NCI-H1092 (cell line): ENCODE measurements around the gene AP2A2.
"Not testable (repeated sequence)": the region's sequence is repeated elsewhere in the genome, so short reads cannot be mapped to it uniquely, and the experiment has no call there.

Experiments used
- DNase-seq: peaks from one replicate; lab custom pipeline; 2025; lab: John Stamatoyannopoulos, UW

AP2A2 gene

DNA sequence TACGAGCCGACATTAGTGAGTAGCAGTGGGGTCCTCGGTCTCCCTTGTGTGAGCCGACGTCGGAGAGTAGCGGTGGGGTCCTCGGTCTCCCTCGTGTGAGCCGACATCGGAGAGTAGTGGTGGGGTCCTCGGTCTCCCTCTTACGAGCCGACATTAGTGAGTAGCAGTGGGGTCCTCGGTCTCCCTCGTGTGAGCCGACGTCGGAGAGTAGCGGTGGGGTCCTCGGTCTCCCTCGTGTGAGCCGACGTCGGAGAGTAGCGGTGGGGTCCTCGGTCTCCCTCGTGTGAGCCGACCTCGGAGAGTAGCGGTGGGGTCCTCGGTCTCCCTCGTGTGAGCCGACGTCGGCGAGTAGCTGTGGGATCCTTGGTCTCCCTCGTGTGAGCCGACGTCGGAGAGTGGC is 49.7 kb downstream of the AP2A2 start:
- DNase-seq: not testable (repeated sequence)

DNA sequence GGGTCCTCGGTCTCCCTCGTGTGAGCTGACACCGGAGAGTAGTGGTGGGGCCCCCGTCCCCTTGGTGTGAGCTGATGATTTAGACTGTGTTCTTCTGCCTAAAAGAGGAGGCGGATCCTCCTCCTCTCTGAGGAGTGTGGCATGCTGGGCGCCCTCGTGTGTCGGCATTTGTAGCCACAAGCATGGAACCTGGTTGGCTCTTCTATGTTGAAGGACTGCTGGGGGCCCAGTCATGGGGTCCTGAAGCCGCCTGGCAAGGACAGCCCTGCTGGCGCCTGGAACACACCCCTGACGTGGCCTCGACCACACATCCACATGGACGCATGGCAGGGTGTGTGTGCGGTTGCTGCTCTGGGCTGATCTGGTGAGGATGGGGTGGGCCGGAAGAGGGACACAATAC is 50.2 kb downstream of the AP2A2 start:
- DNase-seq: no peak

DNA sequence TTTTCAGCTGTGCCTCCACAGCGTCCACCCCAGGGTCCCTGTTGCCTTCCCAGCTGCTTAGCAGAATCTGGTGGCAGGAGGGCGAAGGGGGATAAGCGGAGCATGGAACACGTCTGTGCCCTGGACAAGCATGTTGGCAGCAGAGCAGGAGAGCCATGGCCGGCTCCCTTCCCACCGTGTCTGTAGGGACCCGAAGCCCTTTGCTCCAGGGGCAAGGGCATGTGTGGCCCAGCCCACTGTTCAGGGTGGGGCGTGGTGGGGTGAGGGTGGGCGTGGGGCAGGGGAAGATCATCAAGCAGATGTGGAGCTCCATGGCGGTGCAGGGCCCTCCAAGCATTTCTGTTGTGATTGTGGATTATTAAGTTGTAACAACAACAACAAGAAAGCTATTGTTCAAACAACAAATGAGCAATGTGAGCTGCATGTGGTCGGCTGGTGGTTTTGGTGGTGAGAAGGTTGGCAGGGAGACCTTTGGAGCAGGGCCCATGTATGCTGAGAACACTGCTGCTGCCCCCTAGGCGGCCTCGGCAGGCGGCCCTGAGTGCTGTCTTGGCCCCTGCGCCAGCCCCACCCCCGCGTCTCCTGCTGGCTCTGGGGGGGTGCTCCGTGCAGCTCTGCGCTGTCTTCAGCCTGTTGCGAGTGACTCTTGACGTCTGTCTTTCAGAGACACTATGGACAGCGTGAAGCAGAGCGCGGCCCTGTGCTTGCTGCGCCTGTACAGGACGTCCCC is 50.9 kb downstream of the AP2A2 start:
- DNase-seq: no peak

DNA sequence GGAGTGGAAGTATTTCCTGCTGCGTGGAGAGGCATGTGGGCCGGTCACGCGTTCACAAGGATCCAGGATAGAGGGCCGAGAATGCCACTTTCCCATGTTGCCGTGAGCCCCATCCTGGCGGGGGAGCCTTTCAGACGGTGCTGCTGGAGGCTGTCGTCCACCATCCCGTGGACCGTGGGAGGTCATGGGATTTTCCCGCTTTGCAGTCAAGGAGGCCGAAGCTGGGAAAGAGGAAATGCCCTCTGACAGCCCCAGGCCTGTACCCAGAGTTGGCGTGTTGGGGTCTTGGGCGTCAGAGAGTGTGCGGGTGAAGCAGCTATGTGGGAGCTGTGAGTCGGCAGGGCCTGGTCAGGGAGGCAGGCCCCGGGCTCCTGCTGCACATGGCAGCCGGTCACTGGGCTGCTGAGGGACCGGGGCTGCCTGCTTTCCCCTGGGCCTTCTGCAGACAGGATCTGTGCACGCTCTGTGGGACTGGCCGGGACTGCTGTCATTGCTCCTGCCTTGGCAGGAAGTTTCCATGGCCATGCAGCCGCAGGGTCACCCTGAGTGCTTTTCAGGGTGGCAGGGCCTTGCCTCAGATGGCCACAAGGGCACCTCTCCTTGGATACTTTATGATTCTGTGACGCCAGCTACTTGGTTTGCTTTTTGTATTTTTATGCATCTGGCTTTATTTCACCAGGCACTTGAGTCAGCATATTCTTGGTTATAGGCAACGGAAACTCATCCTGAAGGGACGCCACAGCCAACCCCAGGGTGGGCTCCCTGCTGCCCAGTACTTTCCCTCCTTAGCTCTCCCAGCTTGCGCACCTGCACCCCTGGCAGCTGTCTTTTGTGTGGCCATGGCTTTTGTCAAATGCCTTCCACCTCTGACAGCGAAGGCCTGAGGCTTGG is 52.4 kb downstream of the AP2A2 start:
- DNase-seq: no peak

- DNase-seq: no peak
Observed at GRCh38 chr11:978781-979180, 53.1 kb downstream of the AP2A2 start.

- DNase-seq: no peak
Observed at GRCh38 chr11:980438-981357, 55.0 kb downstream of the AP2A2 start.

GRCh38 chr11:981764-982163 is 56.1 kb downstream of the AP2A2 start:
- DNase-seq: no peak

GRCh38 chr11:984546-984945 is 58.9 kb downstream of the AP2A2 start:
- DNase-seq: no peak

DNA sequence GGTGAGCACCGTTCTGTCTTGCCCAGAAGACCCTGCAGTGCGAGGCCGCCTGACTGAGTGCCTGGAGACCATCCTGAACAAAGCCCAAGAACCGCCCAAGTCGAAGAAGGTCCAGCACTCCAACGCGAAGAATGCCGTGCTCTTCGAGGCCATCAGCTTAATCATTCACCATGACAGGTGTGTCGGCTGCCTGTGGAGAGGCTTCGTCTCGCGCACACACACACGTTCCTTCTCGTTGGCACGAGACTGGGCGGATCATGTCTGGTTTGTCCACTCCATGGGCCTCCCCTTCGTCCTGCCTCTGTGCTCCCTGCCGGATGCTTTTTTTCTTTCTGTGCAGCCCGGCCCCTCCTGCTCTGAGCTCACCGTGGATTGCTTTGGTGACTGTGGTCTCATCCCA is 59.7 kb downstream of the AP2A2 start:
- DNase-seq: no peak

DNA sequence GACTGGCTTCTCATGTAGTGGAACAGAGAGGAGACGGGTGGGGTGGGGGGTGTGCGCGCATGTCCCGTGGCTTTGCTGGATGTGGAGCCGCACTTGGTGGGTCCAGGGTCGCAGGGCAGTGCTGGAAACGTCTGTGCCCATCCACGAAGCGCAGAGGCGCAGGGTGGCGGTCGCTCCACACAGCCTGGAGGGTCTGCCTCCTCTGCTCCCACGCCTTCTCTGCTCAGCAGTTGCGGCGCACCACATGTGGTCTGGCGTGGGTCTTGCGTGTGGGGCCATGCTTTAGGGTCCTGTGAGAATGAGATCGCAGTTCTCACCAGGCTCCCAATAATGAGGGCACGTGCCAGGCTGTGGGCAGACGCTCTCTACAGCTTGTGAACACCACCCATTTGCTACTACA is 60.2 kb downstream of the AP2A2 start:
- no peak for DNase-seq

DNA sequence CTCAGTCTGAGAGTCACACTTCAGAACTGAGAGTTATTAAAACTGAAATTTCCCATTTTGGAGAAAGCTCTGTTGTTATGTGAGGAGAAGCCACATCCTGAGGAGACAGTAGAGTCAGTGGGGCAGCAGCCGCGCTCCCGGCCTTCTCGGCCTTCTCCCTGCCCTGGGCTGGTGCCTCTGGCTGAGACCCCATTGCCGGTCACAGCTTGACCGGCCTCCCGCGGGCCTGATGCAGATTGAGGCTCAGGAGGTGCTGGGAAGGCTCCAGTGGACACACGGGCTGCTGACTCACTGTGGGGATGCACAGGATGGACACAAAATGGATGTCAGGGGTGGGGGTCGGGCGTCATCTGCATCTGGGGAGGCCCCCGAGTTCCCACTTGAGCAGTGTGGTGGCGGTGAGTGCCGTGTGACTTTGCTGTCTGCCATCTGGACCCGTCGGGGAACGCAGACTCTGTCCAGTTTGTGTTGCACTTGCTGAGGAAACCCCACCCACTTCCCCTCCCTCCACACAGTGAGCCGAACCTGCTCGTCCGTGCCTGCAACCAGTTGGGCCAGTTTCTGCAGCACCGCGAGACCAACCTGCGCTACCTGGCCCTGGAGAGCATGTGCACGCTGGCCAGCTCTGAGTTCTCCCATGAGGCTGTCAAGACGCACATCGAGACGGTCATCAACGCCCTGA is 60.7 kb downstream of the AP2A2 start:
- DNase-seq: no peak

DNA sequence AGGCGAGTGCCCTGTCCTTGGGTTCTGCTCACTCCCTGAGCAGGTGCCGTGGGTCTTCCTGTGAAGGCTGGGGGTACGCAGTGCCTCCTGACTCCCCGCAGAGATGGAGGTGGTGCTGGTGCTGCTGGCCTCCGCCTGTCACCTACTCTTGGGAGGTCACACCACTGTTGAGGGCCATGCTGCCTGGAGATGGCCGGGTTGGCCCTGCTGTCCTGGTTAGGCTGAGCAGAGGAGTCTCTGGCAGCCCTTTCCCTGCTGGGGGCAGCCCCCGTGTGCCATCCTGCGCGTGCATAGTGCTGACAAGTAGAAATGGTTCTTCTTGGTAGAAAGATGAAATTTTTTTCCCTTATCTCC is 61.3 kb downstream of the AP2A2 start:
- DNase-seq: no peak

DNA sequence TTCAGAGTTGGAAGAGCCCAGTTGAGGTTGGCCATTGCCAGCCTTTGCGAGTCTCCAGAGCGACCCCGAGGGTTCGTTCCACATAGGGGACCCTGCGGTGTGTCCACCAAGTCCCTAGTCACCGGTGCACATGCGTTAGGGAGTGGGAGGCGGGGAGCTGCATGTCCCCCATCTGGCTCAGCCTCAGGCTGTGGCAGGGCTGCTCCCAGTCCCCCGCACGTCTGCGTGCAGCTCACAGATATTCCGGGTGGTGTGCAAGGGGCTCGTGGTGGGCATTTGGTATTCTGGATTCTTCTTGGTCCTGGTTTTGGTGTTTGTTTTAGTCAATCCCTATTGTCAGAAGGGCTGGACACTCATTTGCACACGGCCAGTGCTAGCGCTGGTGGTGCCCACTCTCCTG is 62.0 kb downstream of the AP2A2 start:
- no peak for DNase-seq

- no peak for DNase-seq
Observed at GRCh38 chr11:990101-990500, 64.4 kb downstream of the AP2A2 start.

DNA sequence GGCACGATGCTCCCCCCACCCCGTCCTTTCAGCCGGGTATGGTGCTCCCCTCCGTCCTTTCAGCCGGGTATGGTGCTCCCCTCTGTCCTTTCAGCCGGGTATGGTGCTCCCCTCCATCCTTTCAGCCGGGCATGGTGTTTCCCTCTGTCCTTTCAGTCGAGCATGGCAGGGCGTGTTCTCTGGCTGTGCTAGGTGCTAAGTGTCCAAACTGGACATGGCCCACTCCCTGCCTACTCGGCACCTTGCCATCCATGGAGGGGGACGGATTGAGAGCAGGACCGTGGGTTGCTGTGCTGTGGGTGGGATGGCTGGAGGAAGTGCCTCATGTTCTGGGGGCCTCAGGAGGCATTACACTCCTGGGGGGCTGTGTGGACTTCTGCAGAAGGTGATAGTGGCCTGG is 65.4 kb downstream of the AP2A2 start:
- DNase-seq: no peak

- DNase-seq: no peak
Observed at GRCh38 chr11:991711-992307, 66.1 kb downstream of the AP2A2 start.

DNA sequence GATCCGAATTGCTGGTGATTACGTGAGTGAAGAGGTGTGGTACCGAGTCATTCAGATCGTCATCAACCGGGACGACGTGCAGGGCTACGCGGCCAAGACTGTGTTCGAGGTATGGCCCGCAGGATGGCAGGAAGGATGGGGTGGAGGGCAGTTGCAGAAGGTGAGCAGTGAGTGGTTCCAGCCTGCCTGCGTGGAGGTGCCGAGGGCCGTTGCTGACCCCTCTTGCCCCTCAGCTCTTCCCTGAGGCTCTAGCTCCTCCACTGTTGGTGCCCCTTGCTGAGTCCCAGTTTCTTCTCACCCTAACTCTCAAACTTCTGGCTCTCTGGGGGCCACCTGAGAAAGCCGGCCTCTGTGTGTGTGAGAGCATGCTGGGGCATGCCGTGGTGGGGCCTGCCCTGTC is 66.9 kb downstream of the AP2A2 start:
- DNase-seq: no peak

DNA sequence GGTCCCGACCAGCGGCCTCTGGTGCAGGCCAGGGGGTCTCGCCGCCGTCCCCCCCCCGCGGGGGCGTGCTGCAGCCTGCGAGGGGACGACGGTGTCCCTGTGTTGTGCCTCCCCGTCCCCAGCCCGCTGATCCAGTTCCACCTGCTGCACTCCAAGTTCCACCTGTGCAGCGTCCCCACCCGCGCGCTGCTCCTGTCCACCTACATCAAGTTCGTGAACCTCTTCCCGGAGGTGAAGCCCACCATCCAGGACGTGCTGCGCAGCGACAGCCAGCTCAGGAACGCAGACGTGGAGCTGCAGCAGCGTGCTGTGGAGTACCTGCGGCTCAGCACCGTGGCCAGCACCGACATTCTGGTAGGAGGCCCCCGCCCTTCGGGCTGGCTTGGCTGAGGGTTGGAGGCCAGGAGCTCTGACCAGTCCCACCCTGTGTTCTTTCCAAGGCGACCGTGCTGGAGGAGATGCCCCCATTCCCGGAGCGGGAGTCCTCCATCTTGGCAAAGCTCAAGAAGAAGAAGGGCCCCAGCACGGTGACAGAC is 68.0 kb downstream of the AP2A2 start:
- no peak for DNase-seq

DNA sequence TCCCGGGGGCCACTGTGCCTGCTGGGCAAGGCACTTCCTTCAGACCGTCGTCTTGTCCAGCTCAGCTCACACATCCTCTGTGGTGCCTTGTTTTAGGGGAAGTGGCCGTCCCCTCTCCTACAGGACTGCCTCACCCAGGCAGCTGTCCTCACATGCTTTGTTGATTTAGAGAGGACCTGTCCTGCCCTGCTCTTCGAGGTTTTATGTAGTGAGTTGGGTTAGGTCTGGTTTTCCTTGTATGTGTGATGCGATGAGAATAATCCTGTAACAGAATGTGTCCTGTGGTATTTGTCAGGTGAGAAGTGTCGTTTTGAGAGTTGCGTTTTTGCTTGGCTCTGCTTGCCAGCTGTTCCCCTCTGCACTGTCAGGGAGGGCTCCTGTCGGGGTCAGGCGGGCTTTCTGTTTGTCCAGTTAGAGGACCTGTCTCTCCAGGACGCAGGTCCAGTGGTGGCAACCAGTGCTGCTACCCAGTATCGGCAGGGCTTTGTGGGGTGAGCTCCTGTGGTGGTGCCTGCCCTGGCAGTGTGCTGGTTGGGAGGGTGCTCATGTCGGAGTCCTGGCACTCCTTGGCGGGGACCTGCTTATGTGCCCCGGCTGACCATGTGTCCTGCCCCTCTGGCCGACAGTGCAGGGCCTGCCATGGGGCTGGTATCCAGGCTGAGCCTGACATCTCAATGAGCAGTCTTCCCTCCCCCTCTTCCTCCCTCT is 69.5 kb downstream of the AP2A2 start:
- no peak for DNase-seq

GRCh38 chr11:995752-996420 is 70.2 kb downstream of the AP2A2 start:
- no peak for DNase-seq
